ENCODE data around the gene ACOT11.
"Not testable (repeated sequence)": the region's sequence is repeated elsewhere in the genome, so short reads cannot be mapped to it uniquely, and the experiment has no call there.

The ACOT11 gene

DNA sequence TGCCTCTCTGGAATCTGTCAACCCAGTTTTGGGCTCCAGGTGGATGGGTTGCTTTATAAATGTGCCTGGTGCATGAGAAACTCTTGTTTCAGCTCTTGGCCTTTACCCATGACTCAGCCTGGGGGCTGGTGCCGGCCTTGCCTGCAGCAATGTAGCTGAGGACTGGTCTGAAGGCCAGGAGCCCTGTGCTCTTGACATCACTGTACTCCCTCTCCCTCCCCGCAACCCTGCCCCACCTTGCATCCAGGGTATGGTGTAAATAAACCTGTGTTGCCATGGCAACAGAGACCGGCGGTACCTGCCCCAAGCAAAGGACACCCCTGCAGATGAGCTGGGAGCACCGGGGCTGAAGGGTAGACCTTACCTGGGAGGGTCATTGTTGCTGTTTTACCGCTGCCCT is 62.0 kb downstream of the ACOT11 start:
- H3K36me3 ChIP-seq (ENCODE audit: control insufficient read depth, insufficient read depth, low read length): peaks cover 9% of the 10 kb centered on the region

DNA sequence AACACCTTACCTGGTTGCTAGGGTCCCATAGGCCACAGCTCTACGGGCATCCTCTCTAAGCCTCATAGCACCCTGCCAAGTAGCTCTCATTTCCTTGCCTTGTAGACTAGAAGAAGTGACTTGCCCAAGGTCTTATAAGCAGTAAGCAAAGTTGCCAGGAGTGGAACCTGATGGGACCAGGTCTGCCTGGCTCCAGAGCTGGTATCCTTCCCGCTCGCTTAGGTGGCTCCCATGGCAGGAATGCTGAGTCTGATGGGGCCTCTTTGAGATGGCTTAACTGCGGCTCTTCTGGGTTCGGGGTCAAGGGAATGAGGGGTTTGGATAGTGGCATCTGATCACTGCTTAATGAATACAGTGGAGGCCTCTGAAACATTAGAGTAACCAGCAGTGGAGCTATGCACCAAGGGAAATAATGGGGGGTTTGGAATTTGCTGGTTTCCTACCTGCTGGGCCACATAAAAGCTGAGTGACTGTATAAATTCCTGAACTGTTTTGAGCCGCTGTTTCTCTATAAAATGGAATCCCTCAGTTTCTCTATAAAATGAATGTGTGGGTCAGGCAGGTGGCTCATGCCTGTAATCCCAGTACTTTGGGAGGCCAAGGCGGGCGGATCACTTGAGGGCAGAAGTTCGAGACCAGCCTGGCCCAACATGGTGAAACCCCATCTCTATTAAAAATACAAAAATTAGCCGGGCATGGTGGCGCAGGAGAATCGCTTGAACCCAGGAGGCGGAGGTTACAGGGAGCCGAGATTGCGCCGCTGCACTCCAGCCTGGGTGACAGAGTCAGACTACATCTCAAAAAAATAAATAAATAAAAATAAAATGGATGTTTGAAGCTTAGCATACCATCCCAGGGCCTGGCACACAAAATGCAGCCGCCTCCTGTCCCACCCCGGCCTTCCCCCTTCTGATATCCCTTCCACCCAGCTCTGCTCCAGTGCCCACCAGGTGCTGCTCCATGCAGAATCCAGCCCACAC is 62.9 kb downstream of the ACOT11 start:
- no peaks in the 10 kb centered on the region for H3K4me1 ChIP-seq (ENCODE audit: control insufficient read depth, insufficient read depth, low read length)
- peaks cover 9% of the 10 kb centered on the region for H3K36me3 ChIP-seq (ENCODE audit: control insufficient read depth, insufficient read depth, low read length)
- no peak overlapping the region for H3K9ac ChIP-seq (ENCODE audit: low read length)
- H3K4me3 ChIP-seq (ENCODE audit: low read length): no peak overlapping the region
- H3K27me3 ChIP-seq (ENCODE audit: control insufficient read depth, insufficient read depth, low read length): no peaks in the 10 kb centered on the region
- H3K9me3 ChIP-seq (ENCODE audit: control insufficient read depth, low read length): no peaks in the 10 kb centered on the region

More for the DNA sequence above, 62.0 kb downstream of the ACOT11 start:
- no peaks in the 10 kb centered on the region for H3K4me1 ChIP-seq (ENCODE audit: control insufficient read depth, insufficient read depth, low read length)
- H3K9me3 ChIP-seq (ENCODE audit: control insufficient read depth, low read length): no peaks in the 10 kb centered on the region
- H3K4me3 ChIP-seq (ENCODE audit: low read length): no peak overlapping the region
- H3K27me3 ChIP-seq (ENCODE audit: control insufficient read depth, insufficient read depth, low read length): no peaks in the 10 kb centered on the region
- H3K9ac ChIP-seq (ENCODE audit: low read length): no peak overlapping the region

DNA sequence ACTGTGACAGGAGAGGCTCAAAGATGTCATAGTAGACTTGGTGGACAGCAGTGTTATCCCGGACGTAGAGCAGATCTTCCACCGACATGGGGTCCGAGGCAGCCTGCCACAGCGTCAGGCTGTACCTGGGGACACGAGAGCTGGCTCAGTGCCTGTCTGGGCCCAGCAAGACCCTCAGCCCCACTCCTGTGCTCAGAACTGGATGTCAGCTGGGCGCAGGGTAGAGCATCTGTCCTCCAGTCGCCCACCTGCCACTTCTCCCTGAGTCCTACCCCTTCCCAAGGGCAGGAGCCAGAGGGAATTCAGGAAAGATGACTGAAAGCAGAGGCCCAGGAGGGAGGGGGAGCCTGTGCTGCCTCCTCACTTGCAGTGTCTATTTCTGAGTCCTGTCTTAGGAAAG is 63.6 kb downstream of the ACOT11 start:
- H3K4me1 ChIP-seq (ENCODE audit: control insufficient read depth, insufficient read depth, low read length): no peaks in the 10 kb centered on the region
- H3K27me3 ChIP-seq (ENCODE audit: control insufficient read depth, insufficient read depth, low read length): no peaks in the 10 kb centered on the region
- H3K4me3 ChIP-seq (ENCODE audit: low read length): no peak overlapping the region
- no peaks in the 10 kb centered on the region for H3K9me3 ChIP-seq (ENCODE audit: control insufficient read depth, low read length)
- H3K9ac ChIP-seq (ENCODE audit: low read length): no peak overlapping the region
- H3K36me3 ChIP-seq (ENCODE audit: control insufficient read depth, insufficient read depth, low read length): peaks cover 9% of the 10 kb centered on the region

DNA sequence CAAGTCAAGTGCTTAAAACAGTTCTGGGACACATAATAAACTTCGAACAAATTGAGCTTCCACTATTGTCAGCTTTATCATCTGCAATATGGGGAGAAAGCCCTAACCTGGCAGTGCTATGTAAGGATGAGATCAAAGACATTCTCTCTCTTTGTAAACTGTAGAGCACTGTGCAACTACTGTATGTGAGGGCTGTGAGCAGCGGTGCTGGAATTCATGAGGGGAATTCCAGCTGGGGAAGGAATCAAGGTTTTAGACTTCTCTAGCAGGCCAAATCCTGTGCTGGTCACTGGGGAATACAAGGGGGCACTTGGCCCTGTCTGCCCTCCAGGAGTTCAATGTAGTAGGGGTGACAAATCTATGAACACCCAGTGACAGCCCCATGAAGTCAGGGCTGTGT is 66.0 kb downstream of the ACOT11 start:
- no peaks in the 10 kb centered on the region for H3K36me3 ChIP-seq (ENCODE audit: control insufficient read depth, insufficient read depth, low read length)
- no peak overlapping the region for H3K9ac ChIP-seq (ENCODE audit: low read length)
- H3K4me1 ChIP-seq (ENCODE audit: control insufficient read depth, insufficient read depth, low read length): no peaks in the 10 kb centered on the region
- no peaks in the 10 kb centered on the region for H3K27me3 ChIP-seq (ENCODE audit: control insufficient read depth, insufficient read depth, low read length)
- no peaks in the 10 kb centered on the region for H3K9me3 ChIP-seq (ENCODE audit: control insufficient read depth, low read length)
- H3K4me3 ChIP-seq (ENCODE audit: low read length): no peak overlapping the region

DNA sequence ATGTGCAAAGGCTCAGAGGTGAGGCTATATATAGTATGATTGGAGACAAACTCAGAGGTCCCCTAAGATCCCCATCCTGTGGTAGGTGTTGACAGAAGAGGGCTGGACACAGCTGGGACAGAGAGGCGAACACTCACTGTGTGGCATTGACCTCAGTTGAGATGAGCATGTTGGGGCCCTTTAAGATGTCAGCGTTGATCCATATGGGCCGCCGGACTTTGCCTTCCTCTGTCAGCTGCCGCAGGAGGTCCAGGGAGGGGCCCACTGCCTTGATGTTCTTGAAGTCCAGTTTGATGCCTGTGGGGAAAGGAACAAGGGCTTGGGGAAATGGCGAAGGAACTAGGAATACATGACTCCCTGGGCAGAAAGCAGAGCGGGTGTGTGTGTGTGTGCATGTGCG is 66.5 kb downstream of the ACOT11 start:
- H3K4me1 ChIP-seq (ENCODE audit: control insufficient read depth, insufficient read depth, low read length): no peaks in the 10 kb centered on the region

DNA sequence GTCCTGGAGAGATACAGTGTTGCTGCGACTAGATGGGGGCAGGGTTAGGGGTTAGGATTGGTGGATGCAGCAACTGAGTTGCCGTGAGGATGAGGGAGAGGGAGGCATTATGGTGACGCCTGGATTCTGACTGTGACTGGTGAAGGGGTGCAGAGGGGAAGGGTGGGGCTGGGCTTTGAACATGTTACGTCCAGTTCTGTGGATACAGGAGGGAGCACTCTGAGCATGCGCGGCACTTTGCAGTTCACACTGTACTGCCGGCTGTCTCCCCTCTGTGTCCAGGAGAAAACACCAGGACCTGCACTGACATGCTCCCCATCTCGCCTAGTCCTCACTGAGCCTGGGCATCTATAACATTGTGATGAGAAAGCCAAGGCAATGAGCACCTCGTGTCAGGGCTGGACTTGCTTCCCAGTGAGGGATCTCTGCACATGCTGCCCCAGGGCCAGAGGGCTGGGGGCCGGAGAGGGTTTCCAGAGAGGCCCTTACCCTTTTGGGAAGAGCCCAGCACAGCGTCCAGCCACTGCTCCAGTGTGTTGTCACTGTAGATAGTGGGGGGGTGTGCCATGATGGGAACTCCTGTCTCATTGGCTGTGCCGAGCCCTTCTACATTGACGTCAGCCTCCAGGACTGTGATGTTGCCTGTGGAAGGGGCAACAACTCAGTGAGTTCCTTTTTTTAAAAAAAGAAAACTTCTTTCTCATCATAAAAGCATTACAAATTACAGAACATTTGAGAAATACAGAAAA is 67.7 kb downstream of the ACOT11 start:
- H3K27me3 ChIP-seq (ENCODE audit: control insufficient read depth, insufficient read depth, low read length): no peaks in the 10 kb centered on the region
- H3K36me3 ChIP-seq (ENCODE audit: control insufficient read depth, insufficient read depth, low read length): no peaks in the 10 kb centered on the region
- no peaks in the 10 kb centered on the region for H3K9me3 ChIP-seq (ENCODE audit: control insufficient read depth, low read length)
- no peaks in the 10 kb centered on the region for H3K4me1 ChIP-seq (ENCODE audit: control insufficient read depth, insufficient read depth, low read length)
- no peak overlapping the region for H3K9ac ChIP-seq (ENCODE audit: low read length)
- no peak overlapping the region for H3K4me3 ChIP-seq (ENCODE audit: low read length)

More for the DNA sequence above, 66.5 kb downstream of the ACOT11 start:
- no peaks in the 10 kb centered on the region for H3K9me3 ChIP-seq (ENCODE audit: control insufficient read depth, low read length)
- H3K36me3 ChIP-seq (ENCODE audit: control insufficient read depth, insufficient read depth, low read length): no peaks in the 10 kb centered on the region
- no peak overlapping the region for H3K4me3 ChIP-seq (ENCODE audit: low read length)
- H3K9ac ChIP-seq (ENCODE audit: low read length): no peak overlapping the region
- H3K27me3 ChIP-seq (ENCODE audit: control insufficient read depth, insufficient read depth, low read length): no peaks in the 10 kb centered on the region

DNA sequence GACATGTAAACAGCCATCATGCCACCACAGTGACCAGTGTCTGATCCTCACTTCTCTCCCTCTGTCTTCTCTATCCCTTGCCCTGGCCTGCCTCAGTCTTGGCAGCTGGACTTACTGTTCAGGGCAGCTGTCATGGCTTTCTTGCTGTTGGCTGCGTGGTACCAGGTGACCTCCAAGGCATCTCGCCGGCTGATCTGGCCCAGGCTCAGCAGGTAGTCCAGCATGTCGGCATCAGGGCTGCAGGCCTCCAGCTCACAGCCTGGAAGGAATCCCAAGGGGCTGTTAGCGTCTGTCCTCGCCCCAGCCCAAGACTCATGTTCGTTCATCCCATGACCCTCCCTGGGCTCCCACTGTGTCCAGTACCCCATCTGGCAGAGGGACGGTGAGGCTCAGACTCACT is 71.7 kb downstream of the ACOT11 start:
- no peak overlapping the region for H3K4me3 ChIP-seq (ENCODE audit: low read length)
- no peaks in the 10 kb centered on the region for H3K9me3 ChIP-seq (ENCODE audit: control insufficient read depth, low read length)
- no peak overlapping the region for H3K9ac ChIP-seq (ENCODE audit: low read length)
- H3K36me3 ChIP-seq (ENCODE audit: control insufficient read depth, insufficient read depth, low read length): no peaks in the 10 kb centered on the region
- H3K27me3 ChIP-seq (ENCODE audit: control insufficient read depth, insufficient read depth, low read length): no peaks in the 10 kb centered on the region
- peaks cover 3% of the 10 kb centered on the region for H3K4me1 ChIP-seq (ENCODE audit: control insufficient read depth, insufficient read depth, low read length)

DNA sequence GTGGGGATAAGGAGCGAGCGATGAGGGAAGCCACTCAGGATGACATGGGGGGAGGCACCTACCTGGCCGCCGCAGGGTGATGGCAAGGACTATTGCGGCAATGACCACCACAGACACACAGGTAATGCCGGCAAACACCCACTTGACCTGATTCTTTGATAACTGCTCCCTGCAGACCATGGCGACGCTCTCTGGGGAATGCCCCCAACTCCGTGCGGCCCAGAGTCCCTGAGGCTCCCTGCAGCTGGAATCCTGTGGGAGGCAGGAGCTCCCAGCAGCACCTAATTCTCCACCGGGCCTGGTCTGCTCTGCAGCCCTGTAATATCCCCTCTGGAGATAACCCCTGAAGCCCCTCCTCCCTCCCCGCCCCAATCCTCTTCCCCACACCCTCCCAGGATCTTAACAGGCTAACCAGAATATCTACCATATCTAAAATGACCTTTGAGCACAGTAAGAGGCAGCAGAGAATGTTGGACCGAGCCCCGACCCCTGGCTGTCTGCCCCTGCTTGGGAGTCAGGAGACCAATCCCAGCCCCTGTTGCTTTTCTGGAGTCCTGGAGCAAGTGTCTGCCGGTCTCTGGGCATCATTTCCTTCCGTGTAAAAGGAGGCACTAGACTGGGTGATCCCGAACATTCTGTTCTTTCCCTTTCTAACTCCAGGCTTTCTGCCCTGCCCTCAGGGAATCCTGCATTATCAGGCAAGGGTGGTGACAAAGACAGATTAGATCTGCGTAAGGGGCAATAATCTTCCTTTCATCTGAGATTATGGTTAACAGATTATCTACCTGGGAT is 75.4 kb downstream of the ACOT11 start, which contains the start of gene FAM151A:
Gene FAM151A (minus strand): TSS at position 310 of the 792 bp plus-strand sequence. CDS start 130 bp downstream, at position 180.
- H3K36me3 ChIP-seq (ENCODE audit: control insufficient read depth, insufficient read depth, low read length): no peaks in the 10 kb centered on the region
- no peak within 1 kb of the TSS for H3K4me3 ChIP-seq (ENCODE audit: low read length)
- no peaks in the 10 kb centered on the region for H3K27me3 ChIP-seq (ENCODE audit: control insufficient read depth, insufficient read depth, low read length)
- no peak within 1 kb of the TSS for H3K9ac ChIP-seq (ENCODE audit: low read length)
- H3K4me1 ChIP-seq (ENCODE audit: control insufficient read depth, insufficient read depth, low read length): peaks cover 3% of the 10 kb centered on the region
- no peaks in the 10 kb centered on the region for H3K9me3 ChIP-seq (ENCODE audit: control insufficient read depth, low read length)

DNA sequence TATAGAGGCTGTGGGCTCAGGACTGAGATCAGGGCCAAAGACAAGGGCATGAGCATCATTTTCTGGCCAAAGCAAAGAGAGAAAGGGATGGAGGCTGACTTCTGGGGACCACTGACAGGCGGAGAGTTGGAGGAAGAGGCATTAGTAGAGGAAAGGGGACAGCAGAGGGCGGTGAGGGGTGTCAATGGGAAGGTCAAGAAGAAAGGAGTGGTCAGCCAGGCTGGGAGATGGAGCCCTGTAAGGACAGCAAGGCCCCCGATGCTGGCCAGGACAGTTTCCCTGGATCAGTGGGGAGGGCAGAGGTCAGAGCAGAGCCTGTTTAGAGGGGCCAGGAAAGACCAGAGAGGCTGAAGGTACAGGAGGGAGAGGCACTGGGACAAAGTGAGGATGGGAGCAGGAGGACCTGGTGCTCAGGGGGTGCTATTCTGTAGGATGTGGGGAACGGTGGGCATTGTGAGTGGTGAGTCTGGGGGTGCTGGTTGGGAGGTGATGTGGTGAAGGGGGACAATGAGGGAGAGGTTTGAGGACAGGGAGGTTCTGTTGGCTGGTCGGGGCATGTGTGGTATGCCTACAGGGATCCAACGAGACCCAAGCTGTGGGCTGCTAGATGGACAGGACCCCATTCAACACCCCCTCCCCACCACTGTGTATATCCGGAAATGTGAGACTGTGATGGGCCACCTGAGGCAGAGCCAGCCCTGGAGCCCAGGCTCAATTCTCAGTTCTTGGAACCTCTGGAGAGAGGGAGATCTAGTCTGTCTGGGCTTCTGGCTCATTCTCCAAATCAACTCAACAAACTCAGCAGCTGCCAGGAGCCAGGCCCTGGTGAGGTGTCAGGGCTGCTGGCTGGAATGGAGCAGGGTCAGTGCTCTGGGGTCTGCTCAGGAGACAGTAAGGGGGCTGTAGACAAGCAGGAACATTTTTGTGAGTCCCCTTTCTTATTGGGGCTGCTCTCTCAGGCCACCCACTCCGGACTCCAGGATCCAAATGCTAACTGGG is 76.7 kb downstream of the ACOT11 start:
- Histone ChIP-seq H3K9me3 (ENCODE audit: control insufficient read depth, low read length) (no peaks in the 10 kb centered on the region), H3K4me3 (ENCODE audit: low read length) (no peak overlapping the region), H3K27me3 (ENCODE audit: control insufficient read depth, insufficient read depth, low read length) (no peaks in the 10 kb centered on the region), H3K9ac (ENCODE audit: low read length) (no peak overlapping the region), H3K4me1 (ENCODE audit: control insufficient read depth, insufficient read depth, low read length) (peaks cover 3% of the 10 kb centered on the region), H3K36me3 (ENCODE audit: control insufficient read depth, insufficient read depth, low read length) (no peaks in the 10 kb centered on the region)

DNA sequence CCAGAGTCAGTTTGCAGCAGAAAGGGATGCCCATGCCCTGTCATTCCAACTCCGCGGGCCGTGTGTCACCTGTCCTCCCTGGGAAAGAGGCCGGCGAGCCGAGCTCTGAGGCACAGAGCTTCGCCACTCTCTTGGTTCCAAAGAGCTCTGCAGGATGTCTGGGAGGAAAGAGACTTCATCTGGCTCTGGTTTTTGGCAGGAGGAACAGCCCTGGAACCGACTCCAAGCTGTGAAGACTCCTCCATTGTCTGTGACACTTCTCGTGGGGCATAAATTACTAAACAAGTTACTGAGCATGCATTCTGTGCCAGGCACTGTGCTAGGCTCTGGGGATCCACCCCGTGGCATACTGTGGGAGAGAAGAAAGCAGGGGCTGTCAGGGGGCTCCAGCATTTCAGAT is 79.2 kb downstream of the ACOT11 start:
- Histone ChIP-seq H3K27me3 (ENCODE audit: control insufficient read depth, insufficient read depth, low read length) (no peaks in the 10 kb centered on the region), H3K4me1 (ENCODE audit: control insufficient read depth, insufficient read depth, low read length) (peaks cover 3% of the 10 kb centered on the region), H3K36me3 (ENCODE audit: control insufficient read depth, insufficient read depth, low read length) (no peaks in the 10 kb centered on the region), H3K9me3 (ENCODE audit: control insufficient read depth, low read length) (no peaks in the 10 kb centered on the region), H3K4me3 (ENCODE audit: low read length) (no peak overlapping the region), H3K9ac (ENCODE audit: low read length) (no peak overlapping the region)

DNA sequence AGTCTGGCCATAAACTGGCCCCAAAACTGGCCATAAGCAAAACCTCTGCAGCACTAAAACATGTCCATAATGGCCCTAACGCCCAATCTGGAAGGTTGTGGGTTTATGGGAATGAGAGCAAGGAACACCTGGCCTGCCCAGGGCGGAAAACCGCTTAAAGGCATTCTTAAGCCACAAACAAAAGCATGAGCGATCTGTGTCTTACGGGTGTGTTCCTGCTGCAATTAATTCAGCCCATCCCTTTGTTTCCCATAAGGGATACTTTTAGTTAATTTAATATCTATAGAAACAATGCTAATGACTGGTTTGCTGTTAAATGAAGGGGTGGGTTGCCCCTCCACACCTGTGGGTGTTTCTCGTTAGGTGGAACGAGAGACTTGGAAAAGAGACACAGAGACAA is 87.8 kb downstream of the ACOT11 start:
- H3K36me3 ChIP-seq (ENCODE audit: control insufficient read depth, insufficient read depth, low read length); H3K9ac ChIP-seq (ENCODE audit: low read length); H3K4me1 ChIP-seq (ENCODE audit: control insufficient read depth, insufficient read depth, low read length); H3K27me3 ChIP-seq (ENCODE audit: control insufficient read depth, insufficient read depth, low read length); H3K4me3 ChIP-seq (ENCODE audit: low read length); H3K9me3 ChIP-seq (ENCODE audit: control insufficient read depth, low read length): not testable (repeated sequence)
